KBM-7 (cell line): ENCODE measurements around the gene RBMY1F.
"Not testable (repeated sequence)": the region's sequence is repeated elsewhere in the genome, so short reads cannot be mapped to it uniquely, and the experiment has no call there.

Experiments used
- DNase-seq: peaks from one replicate; pipeline ENCODE4 v3.0.0-alpha.2; 2015
- in situ Hi-C: fragments of 300-500 bp; cut with MboI; formaldehyde crosslinking; loops from 2 replicates; pipeline ENCODE4 v1.14.3; 2020; ENCODE audit warnings: low sequenced_read_pairs, low pct_unique_long_range_greater_than_20kb, mixed read lengths

Gene RBMY1F

GRCh38 chrY:22182823-22183222 is at the start of gene RBMY1F:
Gene RBMY1F (minus strand): TSS chrY:22182923. CDS start chrY:22180969, 1,954 bp downstream.
- DNase-seq, in situ Hi-C loops: not testable (repeated sequence)

GRCh38 chrY:22151144-22151543 is 31.6 kb downstream of the RBMY1F start:
- in situ Hi-C loops, DNase-seq: not testable (repeated sequence)

- in situ Hi-C loops, DNase-seq: not testable (repeated sequence)
Measured at GRCh38 chrY:22141011-22141695, 41.6 kb downstream of the RBMY1F start.

- DNase-seq, in situ Hi-C loops: not testable (repeated sequence)
Measured at GRCh38 chrY:22134719-22135118, 48.0 kb downstream of the RBMY1F start.

GRCh38 chrY:22130494-22130893 is 52.2 kb downstream of the RBMY1F start:
- in situ Hi-C loops, DNase-seq: not testable (repeated sequence)
